ENCODE results near the gene CAMK1G.
A peak's percentile ranks its signal among the peaks of the same experiment; 100 is the strongest.

Gene CAMK1G

DNA sequence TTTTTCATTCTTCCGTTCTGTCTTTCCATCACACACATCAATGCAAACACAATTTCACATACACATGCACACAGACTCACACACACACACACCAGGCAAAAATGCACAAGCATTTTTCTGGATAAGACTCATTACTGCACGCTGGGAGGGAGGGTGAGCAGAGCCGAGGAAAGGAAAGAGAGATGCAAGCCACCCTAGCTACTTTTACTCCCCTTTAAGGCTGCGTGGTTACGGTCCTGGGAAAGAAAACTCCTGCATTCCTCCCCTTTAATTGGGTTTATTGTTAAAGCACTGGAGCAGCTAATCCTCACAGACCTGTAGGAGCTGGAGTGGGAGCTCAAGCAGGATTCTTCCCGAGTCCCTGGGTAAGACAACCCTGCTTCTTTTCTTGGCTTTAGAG, at the start of gene CAMK1G:
CAMK1G (plus strand) TSS at position 307 of the 400 bp plus-strand sequence. CDS start 11,270 bp downstream, outside the sequence.
- Mint-ChIP-seq H3K9me3 (no peaks in the 10 kb centered on the region), H3K27ac (no peak within 1 kb of the TSS), H3K36me3 (ENCODE audit: low read depth) (no peaks in the 10 kb centered on the region), H3K4me3 (no peak within 1 kb of the TSS), H3K27me3 (ENCODE audit: low read depth) (peaks cover 16% of the 10 kb centered on the region), H3K4me1 (ENCODE audit: low read depth) (peaks cover 6% of the 10 kb centered on the region)

- Mint-ChIP-seq H3K27ac (no peak overlapping the region), H3K9me3 (no peaks in the 10 kb centered on the region), H3K27me3 (ENCODE audit: low read depth) (peaks cover 55% of the 10 kb centered on the region), H3K36me3 (ENCODE audit: low read depth) (no peaks in the 10 kb centered on the region), H3K4me1 (ENCODE audit: low read depth) (no peaks in the 10 kb centered on the region), H3K4me3 (no peak overlapping the region)
These were observed 48.8 kb upstream of the CAMK1G start for GRCh38 chr1:209534496-209535250.

DNA sequence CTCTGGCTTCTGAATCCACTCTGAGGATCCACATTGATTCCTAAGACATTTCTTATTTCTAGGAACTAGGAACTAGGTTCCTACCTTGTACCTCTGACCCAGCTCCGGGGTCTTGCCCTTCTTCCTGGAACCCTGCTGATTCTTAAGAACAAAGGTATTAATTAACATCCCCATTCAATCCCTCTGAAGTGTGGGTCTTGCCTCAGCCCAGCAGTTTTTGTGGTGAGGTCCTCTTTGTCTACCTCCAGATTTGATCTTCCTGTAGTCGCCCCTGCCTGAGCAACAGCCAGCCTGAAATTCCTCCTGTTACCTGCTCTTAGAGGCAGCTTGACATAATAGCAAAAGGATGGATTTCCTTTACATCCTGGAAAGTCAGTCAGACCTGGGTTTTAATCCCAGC, 46.7 kb upstream of the CAMK1G start:
- Mint-ChIP-seq H3K27me3 (ENCODE audit: low read depth) (peaks cover 38% of the 10 kb centered on the region), H3K36me3 (ENCODE audit: low read depth) (no peaks in the 10 kb centered on the region)

GRCh38 chr1:209537336-209538114, 46.0 kb upstream of the CAMK1G start:
- H3K27ac Mint-ChIP-seq, result no peak overlapping the region
- H3K36me3 Mint-ChIP-seq (ENCODE audit: low read depth), result no peaks in the 10 kb centered on the region
- peaks cover 37% of the 10 kb centered on the region for H3K27me3 Mint-ChIP-seq (ENCODE audit: low read depth)
- H3K4me3 Mint-ChIP-seq, result no peak overlapping the region
- H3K9me3 Mint-ChIP-seq, result no peaks in the 10 kb centered on the region
- peaks cover under 1% of the 10 kb centered on the region for H3K4me1 Mint-ChIP-seq (ENCODE audit: low read depth)

More for the DNA sequence above, 46.7 kb upstream of the CAMK1G start:
- Mint-ChIP-seq H3K9me3 (no peaks in the 10 kb centered on the region), H3K4me1 (ENCODE audit: low read depth) (no peaks in the 10 kb centered on the region), H3K27ac (no peak overlapping the region), H3K4me3 (no peak overlapping the region)

- Mint-ChIP-seq H3K27ac (no peak overlapping the region), H3K36me3 (ENCODE audit: low read depth) (no peaks in the 10 kb centered on the region), H3K27me3 (ENCODE audit: low read depth) (peaks cover 46% of the 10 kb centered on the region), H3K9me3 (no peaks in the 10 kb centered on the region), H3K4me1 (ENCODE audit: low read depth) (peaks cover 5% of the 10 kb centered on the region), H3K4me3 (no peak overlapping the region)
These were observed 43.9 kb upstream of the CAMK1G start for GRCh38 chr1:209539576-209539975.

DNA sequence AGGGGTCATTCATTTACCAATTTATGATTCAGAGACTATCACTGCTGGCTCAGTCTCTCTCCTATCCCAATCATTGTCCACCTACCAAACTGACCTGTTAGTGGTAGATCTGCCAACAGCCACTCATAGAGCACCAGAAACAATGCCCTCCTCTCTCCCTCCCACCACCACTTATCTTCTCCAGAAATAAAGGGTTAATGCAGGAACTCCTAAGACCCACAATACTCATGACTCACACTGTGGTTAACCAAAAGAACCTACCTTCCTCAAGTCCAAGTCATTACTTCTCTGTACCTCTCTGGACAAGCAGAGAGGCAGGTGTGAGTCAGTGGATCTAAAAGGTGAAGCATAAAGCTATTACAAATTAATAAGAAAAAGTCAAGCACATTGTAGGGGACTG, 40.9 kb upstream of the CAMK1G start:
- Mint-ChIP-seq H3K4me3 (no peak overlapping the region), H3K27me3 (ENCODE audit: low read depth) (peaks cover 44% of the 10 kb centered on the region), H3K9me3 (no peaks in the 10 kb centered on the region), H3K36me3 (ENCODE audit: low read depth) (no peaks in the 10 kb centered on the region), H3K4me1 (ENCODE audit: low read depth) (peaks cover 5% of the 10 kb centered on the region), H3K27ac (no peak overlapping the region)

DNA sequence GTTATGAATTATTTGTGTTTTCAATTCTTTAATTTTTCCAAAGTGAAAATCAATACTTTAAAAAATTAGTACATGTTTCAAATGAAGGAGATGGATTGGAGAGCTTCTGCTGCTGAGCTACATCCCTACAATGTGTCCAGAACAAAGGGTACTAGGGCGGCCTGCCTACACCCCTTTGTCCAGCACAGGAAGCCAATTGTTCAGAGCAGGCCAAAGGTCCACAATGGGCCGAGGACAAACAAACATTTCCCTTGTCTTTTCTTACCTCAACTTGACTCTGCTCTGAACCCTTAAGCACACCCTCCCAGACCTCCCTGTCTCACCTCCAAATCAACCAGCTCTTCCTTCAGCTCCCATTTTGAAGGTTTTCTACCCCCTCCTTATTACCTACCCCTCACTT, 39.4 kb upstream of the CAMK1G start:
- H3K27me3 Mint-ChIP-seq (ENCODE audit: low read depth), result peaks cover 35% of the 10 kb centered on the region
- H3K4me3 Mint-ChIP-seq, result no peak overlapping the region
- H3K36me3 Mint-ChIP-seq (ENCODE audit: low read depth), result no peaks in the 10 kb centered on the region
- peaks cover 5% of the 10 kb centered on the region for H3K4me1 Mint-ChIP-seq (ENCODE audit: low read depth)
- H3K9me3 Mint-ChIP-seq, result no peaks in the 10 kb centered on the region
- no peak overlapping the region for H3K27ac Mint-ChIP-seq

GRCh38 chr1:209545423-209545822, 38.1 kb upstream of the CAMK1G start:
- Mint-ChIP-seq H3K4me1 (ENCODE audit: low read depth) (peaks cover 5% of the 10 kb centered on the region), H3K27me3 (ENCODE audit: low read depth) (peaks cover 40% of the 10 kb centered on the region), H3K4me3 (no peak overlapping the region), H3K36me3 (ENCODE audit: low read depth) (no peaks in the 10 kb centered on the region), H3K27ac (peak overlapping the region; percentile 4), H3K9me3 (no peaks in the 10 kb centered on the region)

- Mint-ChIP-seq H3K36me3 (ENCODE audit: low read depth) (no peaks in the 10 kb centered on the region), H3K4me1 (ENCODE audit: low read depth) (peaks cover 5% of the 10 kb centered on the region), H3K27ac (no peak overlapping the region), H3K4me3 (no peak overlapping the region), H3K9me3 (no peaks in the 10 kb centered on the region), H3K27me3 (ENCODE audit: low read depth) (peaks cover 43% of the 10 kb centered on the region)
These were observed 37.0 kb upstream of the CAMK1G start for GRCh38 chr1:209546390-209547085.

DNA sequence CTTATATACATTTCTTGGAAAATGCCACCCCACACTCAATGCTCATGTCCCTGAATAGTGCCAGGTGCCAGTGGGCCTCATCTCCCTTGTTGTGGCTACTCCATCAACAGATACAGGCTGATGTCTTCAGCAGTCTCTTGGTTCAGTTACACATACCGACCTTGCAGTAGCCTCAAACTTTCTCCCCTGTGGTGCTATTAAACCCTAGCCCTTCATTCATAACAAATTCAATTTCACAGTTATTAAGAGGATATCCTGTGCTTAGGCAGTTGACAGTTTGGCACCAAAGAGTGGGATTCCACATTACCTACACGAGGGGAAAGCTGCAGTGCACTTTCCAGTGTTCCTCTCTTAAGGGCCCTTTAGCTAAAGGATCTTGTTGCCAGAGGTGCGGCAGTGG, 35.9 kb upstream of the CAMK1G start:
- Mint-ChIP-seq H3K27ac (no peak overlapping the region), H3K9me3 (no peaks in the 10 kb centered on the region), H3K36me3 (ENCODE audit: low read depth) (no peaks in the 10 kb centered on the region), H3K4me3 (no peak overlapping the region), H3K4me1 (ENCODE audit: low read depth) (peaks cover 3% of the 10 kb centered on the region), H3K27me3 (ENCODE audit: low read depth) (peaks cover 46% of the 10 kb centered on the region)

DNA sequence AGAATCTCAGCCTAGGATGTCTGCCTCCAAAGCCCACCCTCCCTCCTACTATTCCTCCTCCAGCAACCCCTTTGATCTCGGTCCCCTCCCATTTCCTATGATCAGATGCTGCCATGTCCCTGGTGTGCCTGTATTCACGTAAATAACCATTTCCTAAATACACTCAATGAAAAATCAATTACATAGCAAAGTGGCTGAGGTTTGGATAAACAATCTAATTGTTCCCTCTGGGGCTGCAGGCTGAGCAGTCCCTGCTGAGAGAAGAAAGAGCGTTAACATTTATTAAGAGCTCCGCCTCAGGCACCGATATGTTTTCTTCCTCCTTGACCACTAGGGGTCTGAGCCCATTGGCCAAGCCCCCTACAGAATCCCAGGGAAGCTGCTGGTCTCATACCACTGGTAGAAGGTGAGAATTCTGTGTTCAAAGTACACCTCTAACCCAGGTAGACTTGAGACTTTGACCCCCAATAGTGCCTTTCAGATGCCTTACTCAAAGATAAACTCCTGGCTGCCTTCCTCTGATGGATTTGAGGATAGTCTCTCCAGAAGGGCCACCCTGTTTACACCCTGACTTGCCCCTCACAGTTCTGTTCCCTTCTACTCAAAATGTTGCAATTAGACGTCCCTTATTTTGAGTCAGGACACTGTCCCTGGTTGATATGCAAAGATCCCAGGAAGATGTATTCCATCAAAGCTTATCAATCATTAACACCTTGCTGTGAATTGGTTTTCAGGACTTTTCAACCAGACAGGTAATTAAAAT, 33.9 kb upstream of the CAMK1G start:
- no peak overlapping the region for H3K27ac Mint-ChIP-seq
- H3K27me3 Mint-ChIP-seq (ENCODE audit: low read depth), result peaks cover 34% of the 10 kb centered on the region
- no peaks in the 10 kb centered on the region for H3K4me1 Mint-ChIP-seq (ENCODE audit: low read depth)
- H3K9me3 Mint-ChIP-seq, result no peaks in the 10 kb centered on the region
- H3K36me3 Mint-ChIP-seq (ENCODE audit: low read depth), result no peaks in the 10 kb centered on the region
- H3K4me3 Mint-ChIP-seq, result no peak overlapping the region

DNA sequence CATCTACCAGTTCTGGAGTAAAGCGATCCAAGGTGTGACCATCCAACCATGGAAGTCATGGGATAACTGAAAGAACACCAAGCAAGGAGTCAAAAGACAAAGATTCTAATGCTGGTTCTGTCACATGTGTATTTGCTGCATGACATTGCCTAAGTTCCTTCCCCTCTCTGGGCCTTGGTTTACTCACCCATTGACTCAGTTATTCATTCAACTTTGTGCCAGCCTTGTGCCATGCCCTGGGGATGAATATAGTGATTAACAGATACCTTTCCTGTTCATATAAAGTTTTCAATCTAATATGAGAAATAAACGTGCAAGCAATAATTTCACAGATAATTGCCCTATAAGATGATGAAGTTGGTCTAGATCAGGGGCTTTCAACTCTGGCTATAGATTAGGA, 33.0 kb upstream of the CAMK1G start:
- Mint-ChIP-seq H3K27me3 (ENCODE audit: low read depth) (peaks cover 26% of the 10 kb centered on the region), H3K4me3 (no peak overlapping the region), H3K4me1 (ENCODE audit: low read depth) (no peaks in the 10 kb centered on the region), H3K36me3 (ENCODE audit: low read depth) (no peaks in the 10 kb centered on the region), H3K27ac (no peak overlapping the region), H3K9me3 (no peaks in the 10 kb centered on the region)

DNA sequence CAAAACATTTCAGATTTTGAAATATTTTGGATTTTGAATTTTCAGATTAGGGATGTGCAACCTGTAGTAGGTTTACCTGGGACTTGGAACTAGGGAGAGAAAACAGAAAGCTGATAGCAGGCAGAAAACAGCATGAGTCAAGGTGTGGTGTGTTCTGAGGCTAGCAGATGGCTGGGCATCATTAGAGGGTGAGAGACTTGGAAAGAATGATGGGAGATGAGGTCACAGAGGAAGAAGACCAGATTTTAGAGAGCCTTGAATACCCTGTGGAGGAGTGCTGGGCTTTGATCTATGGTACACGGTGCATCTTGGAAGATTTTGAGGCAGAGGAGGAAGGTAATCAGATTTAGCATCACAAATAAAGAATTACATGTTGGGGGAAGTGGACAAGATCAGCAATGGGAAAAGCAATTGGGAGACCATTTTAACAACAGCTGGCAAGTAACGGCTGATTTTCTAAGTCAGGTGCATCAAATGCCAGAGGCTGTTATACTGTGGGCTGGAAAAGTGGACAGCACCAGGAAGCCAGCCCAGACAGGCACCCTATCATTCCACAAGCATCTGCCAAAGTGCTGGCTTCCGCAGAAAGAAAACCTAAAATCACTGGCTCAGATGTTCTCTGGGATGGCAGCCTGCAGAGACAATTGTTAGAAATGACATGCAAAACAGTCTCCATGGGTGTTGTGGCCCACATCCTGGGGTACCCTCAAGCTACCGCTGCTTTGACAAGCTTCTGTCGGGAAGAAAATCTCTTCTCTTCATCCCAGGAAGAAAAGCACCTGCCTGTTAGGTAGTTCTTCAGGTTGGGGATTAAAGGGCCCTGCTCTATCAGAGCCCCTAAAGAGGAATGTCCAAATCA, 30.9 kb upstream of the CAMK1G start:
- H3K9me3 Mint-ChIP-seq, result no peaks in the 10 kb centered on the region
- no peaks in the 10 kb centered on the region for H3K36me3 Mint-ChIP-seq (ENCODE audit: low read depth)
- H3K4me1 Mint-ChIP-seq (ENCODE audit: low read depth), result no peaks in the 10 kb centered on the region
- H3K27ac Mint-ChIP-seq, result no peak overlapping the region
- no peak overlapping the region for H3K4me3 Mint-ChIP-seq
- peaks cover 26% of the 10 kb centered on the region for H3K27me3 Mint-ChIP-seq (ENCODE audit: low read depth)
